Thyroid gland (tissue), 4 donors: ENCODE results near the gene AKR1B1. TPM values are rescaled to one million over a fixed set of nuclear protein-coding genes. Genes with fewer than 3 reads are reported as not detected.

Source experiments
- DNase-seq, 2 donors: peaks; one replicate each; pipeline ENCODE4 v3.0.0-alpha.2; 2019
- H3K27ac ChIP-seq, 3 donors: fragments of 200-600 bp; sonication (generic); 1 replicate in 2 of 3; 2 replicates in 1 of 3; pipeline ENCODE4 v1.5.1; 2016 to 2019; ENCODE audit warnings: mild to moderate bottlenecking in 1 of 3, moderate library complexity in 1 of 3
- H3K27me3 ChIP-seq: fragments of 200-600 bp; sonication (generic); one replicate; pipeline ENCODE4 v1.5.1; 2019
- H3K36me3 ChIP-seq, 2 donors: fragments of 200-600 bp; sonication (generic); one replicate each; pipeline ENCODE4 v1.5.1; 2016 to 2019
- H3K4me1 ChIP-seq, 2 donors: fragments of 200-600 bp; sonication (generic); one replicate each; pipeline ENCODE4 v1.5.1; 2017 to 2019
- H3K4me3 ChIP-seq, 3 donors: fragments of 200-600 bp; sonication (generic); replicated peaks in 1 of 3; 1 replicate in 2 of 3; 2 replicates in 1 of 3; pipeline ENCODE4 v1.5.1; 2016; ENCODE audit warnings: mild to moderate bottlenecking in 1 of 3
- H3K9me3 ChIP-seq: fragments of 200-600 bp; sonication (generic); one replicate; pipeline ENCODE4 v1.5.1; 2017
- POLR2A ChIP-seq, 2 donors: fragments of 450-650 bp; IDR thresholded peaks; one replicate each; pipeline ENCODE4 v1.6.1; 2017; ENCODE audit warnings: antibody characterized with exemption in 2 of 2, mild to moderate bottlenecking in 2 of 2, moderate library complexity in 1 of 2
- WGBS, 2 donors: methylation state at CpG; one replicate each; pipeline ENCODE4 v1.1.5; 2017; 5-methylcytosine and 5-hydroxymethylcytosine counted together
- intact Hi-C: fragments of 100-400 bp; cut with DNase I; formaldehyde crosslinking; loops from one replicate; pipeline ENCODE4 v1.15.1; 2023
- total RNA-seq, 4 donors: library from RNA; depleted of rRNA; stranded (reverse); fragments of >200 nt; gene quantifications; one replicate each; pipeline ENCODE4 v1.2.3, GENCODE V29; 2016
- TF ChIP-seq, protein P1 (sequence below), 6 experiments: fragments of 200-600 bp in 3 of 6; fragments of 450-650 bp in 3 of 6; sonication (generic) in 3 of 6; IDR thresholded peaks; one replicate each; pipeline ENCODE4 v1.5.1; 2016 to 2019; ENCODE audit warnings: antibody characterized with exemption in 6 of 6, mild to moderate bottlenecking in 2 of 6, inconsistent platforms in 1 of 6, moderate library complexity in 1 of 6

AKR1B1 gene
- total RNA-seq, 4 donors from 2014 or later: 39.4 to 103 (median 63.0) TPM

GRCh38 chr7:134419875-134420274 is 39.0 kb downstream of the AKR1B1 start:
- Histone ChIP-seq H3K27ac (no peak overlapping the region), H3K36me3 (no peaks in the 10 kb centered on the region), H3K27me3 (no peaks in the 10 kb centered on the region), H3K4me3 (no peak overlapping the region), H3K9me3 (no peaks in the 10 kb centered on the region), H3K4me1 (no peaks in the 10 kb centered on the region)
- intact Hi-C loops: no loop called here
- TF ChIP-seq POLR2A (IDR thresholded peaks at IDR 0.05): no peak
- TF ChIP-seq, protein P1, sequence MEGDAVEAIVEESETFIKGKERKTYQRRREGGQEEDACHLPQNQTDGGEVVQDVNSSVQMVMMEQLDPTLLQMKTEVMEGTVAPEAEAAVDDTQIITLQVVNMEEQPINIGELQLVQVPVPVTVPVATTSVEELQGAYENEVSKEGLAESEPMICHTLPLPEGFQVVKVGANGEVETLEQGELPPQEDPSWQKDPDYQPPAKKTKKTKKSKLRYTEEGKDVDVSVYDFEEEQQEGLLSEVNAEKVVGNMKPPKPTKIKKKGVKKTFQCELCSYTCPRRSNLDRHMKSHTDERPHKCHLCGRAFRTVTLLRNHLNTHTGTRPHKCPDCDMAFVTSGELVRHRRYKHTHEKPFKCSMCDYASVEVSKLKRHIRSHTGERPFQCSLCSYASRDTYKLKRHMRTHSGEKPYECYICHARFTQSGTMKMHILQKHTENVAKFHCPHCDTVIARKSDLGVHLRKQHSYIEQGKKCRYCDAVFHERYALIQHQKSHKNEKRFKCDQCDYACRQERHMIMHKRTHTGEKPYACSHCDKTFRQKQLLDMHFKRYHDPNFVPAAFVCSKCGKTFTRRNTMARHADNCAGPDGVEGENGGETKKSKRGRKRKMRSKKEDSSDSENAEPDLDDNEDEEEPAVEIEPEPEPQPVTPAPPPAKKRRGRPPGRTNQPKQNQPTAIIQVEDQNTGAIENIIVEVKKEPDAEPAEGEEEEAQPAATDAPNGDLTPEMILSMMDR (IDR thresholded peaks at IDR 0.05): no peak
- 49 to 53% methylated on average over 3 of the region's 3 CpGs for WGBS, 2 donors
- DNase-seq: no peak

DNA sequence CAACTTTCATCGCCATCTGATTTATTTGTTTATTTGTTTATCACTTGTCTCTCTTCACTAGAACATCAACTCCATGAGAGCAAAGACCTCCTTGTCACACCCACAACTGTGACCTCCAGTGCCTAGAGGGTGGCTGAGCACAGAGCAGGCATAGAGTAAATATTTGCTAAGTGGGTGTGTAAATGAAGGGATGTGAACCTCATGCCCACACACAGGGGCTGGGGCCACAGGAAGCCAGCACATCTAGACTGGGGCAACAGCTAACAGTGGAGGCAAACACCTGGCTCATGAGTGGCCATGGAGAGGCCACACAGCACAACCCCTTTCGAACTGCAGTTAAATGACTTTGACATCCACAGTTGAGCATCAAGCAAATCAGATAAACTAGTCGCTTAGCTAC is 39.8 kb downstream of the AKR1B1 start:
- Histone ChIP-seq H3K27ac (no peak overlapping the region), H3K9me3 (no peaks in the 10 kb centered on the region), H3K4me3 (no peak overlapping the region), H3K27me3 (no peaks in the 10 kb centered on the region), H3K36me3 (no peaks in the 10 kb centered on the region), H3K4me1 (no peaks in the 10 kb centered on the region)
- intact Hi-C loops: no loop called here
- 84 to 88% methylated on average over 3 of the region's 3 CpGs for WGBS, 2 donors
- no peak for DNase-seq
- TF ChIP-seq, protein P1 (IDR thresholded peaks at IDR 0.05): no peak
- TF ChIP-seq POLR2A (IDR thresholded peaks at IDR 0.05): no peak

GRCh38 chr7:134415700-134416099 is 43.2 kb downstream of the AKR1B1 start:
- DNase-seq: no peak
- H3K4me3 ChIP-seq: no peak overlapping the region
- intact Hi-C loops: no loop called here
- no peaks in the 10 kb centered on the region for H3K27me3 ChIP-seq
- no peaks in the 10 kb centered on the region for H3K9me3 ChIP-seq
- no peaks in the 10 kb centered on the region for H3K36me3 ChIP-seq
- no peaks in the 10 kb centered on the region for H3K4me1 ChIP-seq
- no peak for TF ChIP-seq POLR2A (IDR thresholded peaks at IDR 0.05)
- TF ChIP-seq, protein P1 (IDR thresholded peaks at IDR 0.05): no peak
- no peak overlapping the region for H3K27ac ChIP-seq

DNA sequence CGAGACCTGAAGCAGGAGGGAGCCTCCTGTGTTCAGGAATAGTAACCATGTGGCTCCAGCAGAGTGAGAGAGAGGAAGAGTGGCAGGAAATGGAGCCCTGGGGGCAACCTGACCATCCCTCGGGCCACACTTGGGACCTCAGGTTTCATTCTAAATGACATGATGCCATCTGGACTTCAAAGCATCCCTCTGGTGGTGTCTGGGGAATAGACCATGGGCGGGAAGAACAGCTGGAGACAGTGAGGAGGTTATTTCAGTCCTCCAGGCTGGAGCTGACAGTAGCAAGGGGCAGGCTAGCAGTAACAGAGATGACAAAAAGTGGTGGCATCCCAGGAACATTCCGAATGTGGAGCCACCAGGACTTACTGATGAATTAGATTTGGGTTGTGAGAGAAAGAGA is 44.8 kb downstream of the AKR1B1 start:
- H3K27me3 ChIP-seq: no peaks in the 10 kb centered on the region
- H3K4me3 ChIP-seq: no peak overlapping the region
- no peak for DNase-seq
- no peaks in the 10 kb centered on the region for H3K4me1 ChIP-seq
- H3K36me3 ChIP-seq: no peaks in the 10 kb centered on the region
- WGBS, 2 donors: 67 to 72% methylated on average over 4 of the region's 4 CpGs
- H3K9me3 ChIP-seq: no peaks in the 10 kb centered on the region
- H3K27ac ChIP-seq: no peak overlapping the region
- intact Hi-C loops: no loop called here
- TF ChIP-seq, protein P1 (IDR thresholded peaks at IDR 0.05): no peak
- TF ChIP-seq POLR2A (IDR thresholded peaks at IDR 0.05): no peak

- no peak overlapping the region for H3K4me3 ChIP-seq
- TF ChIP-seq POLR2A (IDR thresholded peaks at IDR 0.05): no peak
- TF ChIP-seq, protein P1 (IDR thresholded peaks at IDR 0.05): no peak
- no peak overlapping the region for H3K27ac ChIP-seq
- H3K9me3 ChIP-seq: no peaks in the 10 kb centered on the region
- intact Hi-C loops: no loop called here
- 59 to 61% methylated on average over 3 of the region's 3 CpGs for WGBS, 2 donors
- no peaks in the 10 kb centered on the region for H3K36me3 ChIP-seq
- H3K27me3 ChIP-seq: no peaks in the 10 kb centered on the region
- no peak for DNase-seq
- H3K4me1 ChIP-seq: no peaks in the 10 kb centered on the region
Measured at GRCh38 chr7:134407311-134407710, 51.6 kb downstream of the AKR1B1 start.
